Neural progenitor cell (in vitro differentiated cells): ENCODE results near the gene GPR179. TPM values are rescaled to one million over a fixed set of nuclear protein-coding genes. Genes with fewer than 3 reads are reported as not detected.

Source experiments
- DNase-seq: peaks from one replicate; pipeline ENCODE4 v3.0.0-alpha.2; 2016; ENCODE audit warnings: low spot score
- H2AFZ ChIP-seq: fragments of 200-600 bp; sonication (generic); replicated peaks from 2 replicates; pipeline ENCODE4 v1.6.1; 2016; ENCODE audit warnings: antibody characterized with exemption
- H3F3A ChIP-seq: fragments of 200-600 bp; sonication (generic); 2 replicates; pipeline ENCODE4 v1.6.1; 2016; ENCODE audit warnings: antibody characterized with exemption, low read depth
- H3K27ac ChIP-seq: fragments of 200-600 bp; sonication (generic); 2 replicates; pipeline ENCODE4 v1.5.1; 2016; ENCODE audit warnings: mild to moderate bottlenecking
- H3K27me3 ChIP-seq: fragments of 200-600 bp; sonication (generic); 2 replicates; pipeline ENCODE4 v1.6.1; 2016; ENCODE audit warnings: mild to moderate bottlenecking, moderate library complexity
- H3K36me3 ChIP-seq: fragments of 200-600 bp; sonication (generic); 2 replicates; pipeline ENCODE4 v1.5.1; 2016
- H3K4me1 ChIP-seq: fragments of 200-600 bp; sonication (generic); 2 replicates; pipeline ENCODE4 v1.6.1; 2016; ENCODE audit warnings: mixed run types
- H3K4me2 ChIP-seq: fragments of 200-600 bp; sonication (generic); 2 replicates; pipeline ENCODE4 v1.6.1; 2016
- H3K4me3 ChIP-seq: fragments of 200-600 bp; sonication (generic); 2 replicates; pipeline ENCODE4 v1.5.1; 2016
- H3K79me2 ChIP-seq: fragments of 200-600 bp; sonication (generic); 2 replicates; pipeline ENCODE4 v1.6.1; 2016; ENCODE audit warnings: low read depth
- H3K9ac ChIP-seq: fragments of 200-600 bp; sonication (generic); 2 replicates; pipeline ENCODE4 v1.6.1; 2016
- H3K9me3 ChIP-seq: fragments of 200-600 bp; sonication (generic); 2 replicates; pipeline ENCODE4 v1.5.1; 2016; ENCODE audit warnings: low read depth
- H4K20me1 ChIP-seq: fragments of 200-600 bp; sonication (generic); 2 replicates; pipeline ENCODE4 v1.6.1; 2016; ENCODE audit warnings: low read depth
- H3K27ac Mint-ChIP-seq: 3 replicates; pipeline ENCODE4 v1.8.0; 2021; ENCODE audit warnings: mixed read lengths
- H3K27me3 Mint-ChIP-seq: 2 replicates; pipeline ENCODE4 v1.8.0; 2022; ENCODE audit warnings: low read depth, mild to moderate bottlenecking, inconsistent platforms, moderate library complexity, mixed read lengths; ENCODE audit not compliant: insufficient read depth
- H3K36me3 Mint-ChIP-seq: 3 replicates; pipeline ENCODE4 v1.8.0; 2021; ENCODE audit warnings: mixed read lengths
- H3K4me1 Mint-ChIP-seq: 3 replicates; pipeline ENCODE4 v1.8.0; 2021; ENCODE audit warnings: mixed read lengths
- H3K4me3 Mint-ChIP-seq: 3 replicates; pipeline ENCODE4 v1.8.0; 2021; ENCODE audit warnings: mild to moderate bottlenecking, moderate library complexity, mixed read lengths
- H3K9me3 Mint-ChIP-seq: 3 replicates; pipeline ENCODE4 v1.8.0; 2020; ENCODE audit warnings: mixed read lengths
- EZH2 ChIP-seq: fragments of 200-600 bp; sonication (generic); IDR thresholded peaks from 2 replicates; pipeline ENCODE4 v1.6.1; 2017; ENCODE audit warnings: antibody characterized with exemption, mild to moderate bottlenecking, moderate library complexity
- EZH2phosphoT487 ChIP-seq: fragments of 200-600 bp; sonication (generic); IDR thresholded peaks from 2 replicates; pipeline ENCODE4 v1.6.1; 2017; ENCODE audit warnings: antibody characterized with exemption
- total RNA-seq: library from RNA; depleted of rRNA; stranded (reverse); fragments of >200 nt; gene quantifications from 2 replicates; pipeline ENCODE4 v1.2.3, GENCODE V29; 2015; ENCODE audit warnings: low replicate concordance
- TF ChIP-seq, protein P1 (sequence below): fragments of 200-600 bp; sonication (generic); IDR thresholded peaks from 2 replicates; pipeline ENCODE4 v1.5.1; 2017; ENCODE audit warnings: antibody characterized with exemption, mild to moderate bottlenecking

Gene GPR179
- total RNA-seq, 1 donor from 2014 or later: not detected

DNA sequence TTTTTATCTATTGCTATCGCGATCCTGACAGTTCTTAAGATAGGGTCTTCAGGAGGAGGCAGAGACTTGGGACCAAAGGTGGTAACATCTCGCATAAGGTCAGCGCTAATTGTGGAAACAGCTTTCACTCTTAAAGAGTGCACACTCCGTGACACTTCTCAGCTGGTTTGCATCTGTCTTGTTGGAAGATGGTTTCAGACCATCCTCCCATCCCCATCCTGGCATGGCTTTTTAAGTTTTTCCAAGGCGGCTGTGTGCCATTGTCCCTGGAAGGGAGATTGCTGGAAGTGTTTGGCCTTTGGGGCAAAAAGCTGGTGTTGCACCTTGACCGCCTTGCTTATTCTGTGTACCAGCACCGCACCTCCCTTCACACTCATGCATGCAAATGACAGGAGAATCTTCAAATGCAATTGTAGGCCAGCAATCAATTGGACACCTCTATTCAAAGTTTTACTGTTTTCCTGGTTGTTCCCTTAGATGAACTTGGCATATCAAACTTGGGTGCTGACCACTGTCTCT is 9.4 kb upstream of the GPR179 start:
- no peaks in the 10 kb centered on the region for H3K36me3 ChIP-seq
- peaks cover 61% of the 10 kb centered on the region for H3K4me1 Mint-ChIP-seq
- DNase-seq: no peak
- peaks cover 3% of the 10 kb centered on the region for H3K36me3 Mint-ChIP-seq
- H3K4me3 Mint-ChIP-seq: peak overlapping the region; percentile 90
- H3K4me3 ChIP-seq: peak overlapping the region; percentile 88
- H3K4me1 ChIP-seq: peaks cover 39% of the 10 kb centered on the region
- H3K27ac Mint-ChIP-seq: no peak overlapping the region
- peaks cover 29% of the 10 kb centered on the region for H3F3A ChIP-seq
- peaks cover 56% of the 10 kb centered on the region for H4K20me1 ChIP-seq
- H3K9ac ChIP-seq: peak overlapping the region; percentile 78
- no peak overlapping the region for H2AFZ ChIP-seq
- H3K4me2 ChIP-seq: peak overlapping the region; percentile 95
- no peaks in the 10 kb centered on the region for H3K9me3 ChIP-seq
- H3K9me3 Mint-ChIP-seq: no peaks in the 10 kb centered on the region
- no peaks in the 10 kb centered on the region for H3K27me3 Mint-ChIP-seq
- H3K27ac ChIP-seq: no peak overlapping the region
- TF ChIP-seq EZH2phosphoT487 (no peak), EZH2 (no peak)
- TF ChIP-seq, protein P1, sequence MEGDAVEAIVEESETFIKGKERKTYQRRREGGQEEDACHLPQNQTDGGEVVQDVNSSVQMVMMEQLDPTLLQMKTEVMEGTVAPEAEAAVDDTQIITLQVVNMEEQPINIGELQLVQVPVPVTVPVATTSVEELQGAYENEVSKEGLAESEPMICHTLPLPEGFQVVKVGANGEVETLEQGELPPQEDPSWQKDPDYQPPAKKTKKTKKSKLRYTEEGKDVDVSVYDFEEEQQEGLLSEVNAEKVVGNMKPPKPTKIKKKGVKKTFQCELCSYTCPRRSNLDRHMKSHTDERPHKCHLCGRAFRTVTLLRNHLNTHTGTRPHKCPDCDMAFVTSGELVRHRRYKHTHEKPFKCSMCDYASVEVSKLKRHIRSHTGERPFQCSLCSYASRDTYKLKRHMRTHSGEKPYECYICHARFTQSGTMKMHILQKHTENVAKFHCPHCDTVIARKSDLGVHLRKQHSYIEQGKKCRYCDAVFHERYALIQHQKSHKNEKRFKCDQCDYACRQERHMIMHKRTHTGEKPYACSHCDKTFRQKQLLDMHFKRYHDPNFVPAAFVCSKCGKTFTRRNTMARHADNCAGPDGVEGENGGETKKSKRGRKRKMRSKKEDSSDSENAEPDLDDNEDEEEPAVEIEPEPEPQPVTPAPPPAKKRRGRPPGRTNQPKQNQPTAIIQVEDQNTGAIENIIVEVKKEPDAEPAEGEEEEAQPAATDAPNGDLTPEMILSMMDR: no peak
- peaks cover 61% of the 10 kb centered on the region for H3K79me2 ChIP-seq
- H3K27me3 ChIP-seq: no peaks in the 10 kb centered on the region

DNA sequence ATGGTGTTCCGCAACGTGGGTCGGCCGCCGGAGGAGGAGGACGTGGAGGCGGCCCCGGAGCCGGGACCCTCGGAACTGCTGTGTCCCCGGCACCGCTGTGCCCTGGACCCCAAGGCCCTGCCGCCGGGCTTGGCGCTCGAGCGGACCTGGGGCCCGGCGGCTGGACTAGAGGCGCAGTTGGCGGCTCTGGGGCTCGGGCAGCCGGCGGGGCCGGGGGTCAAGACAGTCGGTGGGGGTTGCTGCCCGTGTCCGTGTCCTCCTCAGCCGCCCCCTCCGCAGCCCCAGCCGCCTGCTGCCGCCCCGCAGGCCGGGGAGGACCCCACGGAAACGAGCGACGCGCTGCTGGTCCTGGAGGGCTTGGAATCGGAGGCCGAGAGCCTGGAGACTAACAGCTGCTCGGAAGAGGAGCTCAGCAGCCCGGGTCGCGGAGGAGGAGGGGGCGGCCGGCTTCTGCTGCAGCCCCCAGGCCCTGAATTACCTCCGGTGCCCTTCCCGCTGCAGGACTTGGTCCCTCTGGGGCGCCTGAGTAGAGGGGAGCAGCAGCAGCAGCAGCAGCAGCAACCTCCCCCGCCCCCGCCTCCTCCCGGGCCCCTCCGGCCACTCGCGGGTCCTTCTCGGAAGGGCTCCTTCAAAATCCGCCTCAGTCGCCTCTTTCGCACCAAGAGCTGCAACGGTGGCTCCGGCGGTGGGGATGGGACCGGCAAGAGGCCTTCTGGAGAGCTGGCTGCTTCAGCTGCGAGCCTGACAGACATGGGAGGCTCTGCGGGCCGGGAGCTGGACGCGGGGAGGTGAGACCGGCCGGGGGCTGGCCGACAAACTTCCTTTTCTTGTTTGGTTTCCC is 8.7 kb upstream of the GPR179 start:
- Mint-ChIP-seq H3K27ac (no peak overlapping the region), H3K27me3 (no peaks in the 10 kb centered on the region), H3K4me1 (peaks cover 54% of the 10 kb centered on the region), H3K9me3 (no peaks in the 10 kb centered on the region), H3K36me3 (peaks cover 3% of the 10 kb centered on the region), H3K4me3 (peak overlapping the region; percentile 90)
- H3K4me3 ChIP-seq: peak overlapping the region; percentile 88
- TF ChIP-seq EZH2phosphoT487: no peak
- TF ChIP-seq EZH2: no peak
- TF ChIP-seq, protein P1: no peak
- no peaks in the 10 kb centered on the region for H3K36me3 ChIP-seq
- peak overlapping the region; percentile 78 for H3K9ac ChIP-seq
- peak; percentile 58 for DNase-seq
- no peaks in the 10 kb centered on the region for H3K27me3 ChIP-seq
- peaks cover 54% of the 10 kb centered on the region for H3K79me2 ChIP-seq
- H3K4me1 ChIP-seq: peaks cover 32% of the 10 kb centered on the region
- no peak overlapping the region for H2AFZ ChIP-seq
- peaks cover 29% of the 10 kb centered on the region for H3F3A ChIP-seq
- H3K27ac ChIP-seq: no peak overlapping the region
- H3K4me2 ChIP-seq: peak overlapping the region; percentile 95
- no peaks in the 10 kb centered on the region for H3K9me3 ChIP-seq
- H4K20me1 ChIP-seq: peaks cover 50% of the 10 kb centered on the region

DNA sequence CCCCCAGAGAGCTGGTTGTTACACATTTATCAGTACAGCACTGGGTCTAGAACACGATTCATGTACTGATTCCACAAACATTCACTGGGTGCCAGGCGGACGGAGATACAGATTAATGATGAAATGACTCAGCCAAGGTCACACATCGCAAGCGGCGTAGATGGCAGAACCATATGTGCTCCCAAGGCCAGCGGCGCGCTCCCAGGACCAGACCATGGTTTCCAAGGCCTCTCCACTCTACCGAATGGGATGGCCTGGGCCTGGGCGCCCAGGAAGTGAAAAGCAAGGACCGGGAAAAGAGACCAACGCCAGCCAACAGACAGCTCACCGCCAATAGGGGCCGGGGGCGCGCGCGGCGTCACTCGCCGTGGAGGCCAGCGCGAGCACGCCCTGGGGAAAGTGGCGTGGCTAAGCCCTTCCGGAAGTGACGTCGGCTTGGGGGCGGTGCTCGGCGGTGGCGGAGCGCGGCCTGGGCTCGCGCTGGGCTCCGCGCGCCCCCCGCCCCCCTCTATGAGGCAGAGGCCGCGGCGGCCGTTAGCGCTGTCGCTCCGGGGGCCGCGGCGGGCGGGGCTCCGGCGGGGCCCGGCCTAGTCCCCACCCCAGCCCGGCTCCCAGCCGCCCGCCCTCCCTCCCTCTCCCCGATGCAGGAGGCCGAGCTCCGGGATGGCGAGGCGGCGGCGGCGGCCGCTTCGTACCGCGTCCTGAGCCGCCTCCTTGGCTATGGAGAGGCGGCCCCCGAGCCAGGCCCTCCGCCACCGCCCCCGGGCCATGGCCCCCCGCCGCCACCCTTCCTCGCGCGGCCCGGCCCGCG is 7.9 kb upstream of the GPR179 start, which contains the start of gene SOCS7:
SOCS7 (plus strand) TSS at position 433 of the 811 bp plus-strand sequence; CDS start at position 642, 209 bp downstream.
- H3K9ac ChIP-seq: peak within 1 kb of the TSS; percentile 78
- H2AFZ ChIP-seq: peak within 1 kb of the TSS; percentile 93
- Mint-ChIP-seq H3K9me3 (no peaks in the 10 kb centered on the region), H3K4me1 (peaks cover 47% of the 10 kb centered on the region), H3K27me3 (no peaks in the 10 kb centered on the region), H3K36me3 (peaks cover 3% of the 10 kb centered on the region), H3K27ac (peak within 1 kb of the TSS; percentile 87), H3K4me3 (peak within 1 kb of the TSS; percentile 90)
- H3K4me2 ChIP-seq: peak within 1 kb of the TSS; percentile 95
- H3K36me3 ChIP-seq: no peaks in the 10 kb centered on the region
- peak within 1 kb of the TSS; percentile 1 for H3K27ac ChIP-seq
- TF ChIP-seq EZH2 (no peak), EZH2phosphoT487 (no peak)
- TF ChIP-seq, protein P1: no peak
- H3K4me3 ChIP-seq: peak within 1 kb of the TSS; percentile 88
- peaks cover 41% of the 10 kb centered on the region for H4K20me1 ChIP-seq
- peaks cover 31% of the 10 kb centered on the region for H3K4me1 ChIP-seq
- H3K79me2 ChIP-seq: peaks cover 46% of the 10 kb centered on the region
- H3K9me3 ChIP-seq: no peaks in the 10 kb centered on the region
- peaks cover 29% of the 10 kb centered on the region for H3F3A ChIP-seq
- peak; percentile 96 for DNase-seq
- H3K27me3 ChIP-seq: no peaks in the 10 kb centered on the region
